ENCODE data around the gene DSC2.

DNA sequence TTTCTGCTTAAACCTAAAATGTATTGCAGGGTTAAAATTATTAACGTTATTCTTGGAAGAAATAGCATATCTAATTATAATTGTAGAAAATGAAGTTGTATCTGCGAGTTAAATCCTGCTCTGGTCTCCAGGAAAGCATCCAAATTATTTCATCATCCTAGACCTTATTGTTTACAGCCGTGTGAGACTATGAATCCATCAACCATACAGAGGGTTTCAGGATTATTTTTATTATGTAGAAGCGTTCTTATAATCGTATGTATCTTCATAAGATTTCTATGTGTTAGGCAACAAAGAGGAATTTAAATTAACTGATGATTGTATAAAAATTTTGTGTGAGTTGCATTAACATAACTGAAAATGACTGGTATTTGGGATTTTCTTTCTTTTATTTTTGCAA is 45.2 kb downstream of the DSC2 start:
- TF ChIP-seq, protein P1, sequence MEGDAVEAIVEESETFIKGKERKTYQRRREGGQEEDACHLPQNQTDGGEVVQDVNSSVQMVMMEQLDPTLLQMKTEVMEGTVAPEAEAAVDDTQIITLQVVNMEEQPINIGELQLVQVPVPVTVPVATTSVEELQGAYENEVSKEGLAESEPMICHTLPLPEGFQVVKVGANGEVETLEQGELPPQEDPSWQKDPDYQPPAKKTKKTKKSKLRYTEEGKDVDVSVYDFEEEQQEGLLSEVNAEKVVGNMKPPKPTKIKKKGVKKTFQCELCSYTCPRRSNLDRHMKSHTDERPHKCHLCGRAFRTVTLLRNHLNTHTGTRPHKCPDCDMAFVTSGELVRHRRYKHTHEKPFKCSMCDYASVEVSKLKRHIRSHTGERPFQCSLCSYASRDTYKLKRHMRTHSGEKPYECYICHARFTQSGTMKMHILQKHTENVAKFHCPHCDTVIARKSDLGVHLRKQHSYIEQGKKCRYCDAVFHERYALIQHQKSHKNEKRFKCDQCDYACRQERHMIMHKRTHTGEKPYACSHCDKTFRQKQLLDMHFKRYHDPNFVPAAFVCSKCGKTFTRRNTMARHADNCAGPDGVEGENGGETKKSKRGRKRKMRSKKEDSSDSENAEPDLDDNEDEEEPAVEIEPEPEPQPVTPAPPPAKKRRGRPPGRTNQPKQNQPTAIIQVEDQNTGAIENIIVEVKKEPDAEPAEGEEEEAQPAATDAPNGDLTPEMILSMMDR (conservative IDR thresholded peaks at IDR 0.05; ENCODE audit: low read length), result no peak
- no peak for TF ChIP-seq EZH2phosphoT487 (IDR thresholded peaks at IDR 0.05; ENCODE audit: borderline replicate concordance, low read depth, low read length)

Data from OCI-LY7 (cell line).